Measurements from ENCODE around the gene RBM19.
"Not testable (repeated sequence)": the region's sequence is repeated elsewhere in the genome, so short reads cannot be mapped to it uniquely, and the experiment has no call there.

Gene RBM19

GRCh38 chr12:113930249-113930648 lies 35.9 kb downstream of the RBM19 start:
- no peak for DNase-seq

GRCh38 chr12:113929312-113929989 lies 36.7 kb downstream of the RBM19 start:
- no peak for DNase-seq

DNA sequence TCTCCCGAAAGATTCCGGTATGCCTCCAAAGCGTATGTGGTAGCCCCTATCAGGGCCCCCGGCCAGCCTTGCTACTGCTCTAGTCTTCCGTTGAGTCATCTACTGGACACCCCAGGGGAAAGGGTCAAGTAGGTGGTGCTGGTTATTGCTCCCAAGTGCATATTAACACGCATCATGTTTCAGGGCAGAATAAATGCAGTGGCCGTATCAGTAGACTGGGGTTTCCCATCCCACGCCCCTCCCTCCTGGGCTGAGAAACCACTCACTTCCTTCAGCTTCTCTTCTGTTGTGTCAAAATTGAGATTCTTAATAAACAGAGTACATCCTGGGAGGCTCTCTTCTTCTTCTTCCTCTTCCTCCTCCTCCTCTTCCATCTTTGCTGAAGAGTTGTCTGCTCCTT lies 39.3 kb downstream of the RBM19 start:
- no peak for DNase-seq

DNA sequence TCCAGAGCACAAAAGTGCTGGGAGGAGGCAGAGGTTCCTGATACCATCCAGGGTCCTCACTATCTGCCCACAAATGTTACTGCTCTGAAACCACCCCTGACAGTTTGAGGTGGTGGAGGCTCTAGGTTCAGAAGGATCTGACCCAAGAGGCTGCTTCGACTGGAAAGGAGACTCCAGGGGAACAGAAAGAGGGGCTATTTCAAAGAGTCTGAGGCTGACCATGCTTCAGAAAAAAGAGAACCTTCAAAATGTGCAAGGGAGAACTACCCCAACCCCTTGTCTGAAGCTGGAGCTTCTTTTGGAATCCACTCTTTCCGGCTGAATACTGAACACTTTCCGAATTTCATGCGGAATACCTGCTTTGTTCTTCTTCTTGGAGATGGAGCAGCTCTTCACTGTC lies 41.8 kb downstream of the RBM19 start:
- DNase-seq, result no peak

GRCh38 chr12:113923251-113923650 lies 42.9 kb downstream of the RBM19 start:
- DNase-seq, result no peak

DNA sequence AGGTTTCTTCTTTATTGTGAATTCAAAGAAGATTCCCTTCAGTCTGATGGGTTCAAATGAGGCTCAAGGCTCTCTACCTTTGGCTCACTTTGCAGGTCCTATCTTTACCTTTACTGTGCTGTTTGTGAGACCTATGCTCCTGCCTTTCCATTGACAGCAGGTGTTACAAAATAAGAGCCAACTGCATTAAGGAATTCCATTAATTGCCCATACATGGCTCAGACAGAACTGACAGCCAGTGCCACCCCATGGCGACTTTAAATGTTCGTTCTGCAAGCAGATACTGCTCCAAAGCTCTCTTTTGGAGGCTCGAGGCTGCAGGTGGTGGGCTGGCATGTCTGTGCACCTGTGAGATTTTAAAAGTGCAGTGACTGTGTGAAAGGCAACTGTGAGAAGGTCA lies 44.7 kb downstream of the RBM19 start:
- no peak for DNase-seq

GRCh38 chr12:113919791-113920190 lies 46.3 kb downstream of the RBM19 start:
- no peak for DNase-seq

- no peak for DNase-seq
These were observed 47.8 kb downstream of the RBM19 start for GRCh38 chr12:113918306-113918705.

GRCh38 chr12:113917393-113917792 lies 48.7 kb downstream of the RBM19 start:
- no peak for DNase-seq

GRCh38 chr12:113914806-113915205 lies 51.3 kb downstream of the RBM19 start:
- no peak for DNase-seq

DNA sequence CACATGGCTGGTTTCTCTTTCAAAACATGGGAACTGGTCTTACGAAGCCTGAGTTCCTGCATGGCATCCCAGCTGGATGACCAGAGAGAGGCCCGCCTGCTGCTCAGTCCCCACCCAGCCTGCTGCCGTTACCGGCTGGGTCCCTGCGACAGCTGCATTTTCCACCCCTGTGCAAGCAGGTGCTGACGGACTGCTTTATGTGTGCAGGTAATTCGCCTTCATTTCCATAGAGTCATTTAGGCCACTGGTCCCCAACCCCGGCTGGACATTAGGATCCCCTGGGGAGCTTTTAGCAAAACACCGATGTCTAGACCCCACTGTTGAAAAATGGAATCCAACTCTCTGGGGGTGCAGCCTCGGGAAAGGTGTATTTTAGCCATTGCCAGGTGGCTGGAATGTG lies 51.9 kb downstream of the RBM19 start:
- DNase-seq, result no peak

DNA sequence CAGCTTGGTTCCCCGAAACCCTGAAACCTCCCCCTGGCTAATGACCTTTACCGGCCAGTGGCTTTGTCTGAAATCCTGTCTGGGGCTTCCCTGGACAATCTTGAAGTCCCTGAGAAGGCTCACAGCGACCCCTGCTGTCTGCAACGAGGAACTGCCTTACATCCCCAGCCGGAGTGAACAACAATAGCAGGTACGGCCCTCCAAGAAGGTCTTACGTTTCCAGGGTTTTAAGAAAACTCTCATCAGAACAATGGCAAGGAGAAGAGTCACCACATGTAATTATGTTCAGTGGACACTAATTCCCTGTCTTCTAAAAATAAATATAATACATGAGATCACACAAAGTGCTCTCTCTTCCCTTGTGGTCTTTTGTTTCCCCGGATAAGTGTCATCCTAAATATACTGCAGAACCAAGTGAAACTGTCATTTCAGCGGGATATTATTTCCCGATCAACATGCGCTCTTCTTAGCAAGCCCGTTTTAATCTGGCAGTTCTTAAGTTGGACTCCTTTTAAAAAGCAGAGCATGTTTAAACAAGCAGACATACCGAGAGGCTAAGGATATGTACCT lies 53.3 kb downstream of the RBM19 start:
- DNase-seq, result peak; percentile 83

- DNase-seq, result no peak
These were observed 54.0 kb downstream of the RBM19 start for GRCh38 chr12:113911971-113912759.

GRCh38 chr12:113910751-113911272 lies 55.3 kb downstream of the RBM19 start:
- no peak for DNase-seq

DNA sequence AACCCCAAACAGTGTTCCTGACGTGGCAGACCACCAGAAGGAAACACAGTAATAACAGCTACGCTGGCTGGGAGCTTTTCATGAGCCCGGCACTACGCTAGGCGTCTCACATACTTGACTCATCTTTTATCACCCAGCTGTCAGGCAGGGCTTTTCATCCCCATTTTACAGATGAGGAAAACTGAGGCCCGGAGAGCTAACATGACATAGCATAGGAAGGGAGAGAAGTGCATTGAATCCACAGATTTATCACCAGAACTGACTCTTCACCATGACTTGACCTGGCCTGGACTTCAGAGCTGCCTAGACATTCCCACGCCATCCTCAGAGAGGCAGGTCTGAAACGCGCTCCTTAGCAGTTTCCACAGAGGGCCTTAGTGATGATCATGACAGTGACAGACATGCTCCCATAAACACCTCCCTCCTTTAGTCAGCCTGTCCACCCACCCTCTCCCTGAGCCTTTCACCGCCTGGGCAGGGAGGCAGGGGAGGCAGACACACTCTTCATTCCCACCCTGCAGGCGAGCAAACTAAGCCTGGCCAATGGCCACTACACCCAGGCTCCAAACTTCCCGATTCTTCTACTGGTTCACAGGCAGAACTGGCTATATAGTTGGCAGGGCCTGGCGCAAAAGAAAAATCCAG lies 56.2 kb downstream of the RBM19 start:
- DNase-seq, result no peak

DNA sequence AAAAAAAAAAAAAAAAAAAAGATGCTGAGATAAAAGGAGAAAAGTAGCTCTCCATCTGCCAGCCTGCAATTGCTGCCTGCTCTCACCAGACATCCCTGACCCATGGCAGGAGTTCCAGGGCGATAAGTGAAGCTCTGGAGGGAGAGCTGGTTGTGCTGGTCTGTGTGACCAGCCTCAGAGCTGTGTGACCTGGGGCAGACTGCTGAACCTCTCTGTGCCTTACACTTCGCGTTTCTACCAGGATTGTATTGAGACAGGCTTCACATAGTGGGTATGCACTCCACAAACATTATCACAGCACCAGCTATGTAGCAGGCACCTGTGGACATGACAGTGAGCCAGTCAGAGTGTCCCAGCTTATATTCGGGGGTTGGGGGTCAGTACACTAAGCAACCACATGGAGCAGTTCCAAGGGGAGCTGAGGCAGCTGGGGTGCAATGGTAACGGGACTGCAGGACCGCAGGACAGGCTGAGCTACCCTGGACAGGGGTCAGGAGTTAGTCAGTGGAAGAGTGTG lies 57.5 kb downstream of the RBM19 start:
- no peak for DNase-seq

DNA sequence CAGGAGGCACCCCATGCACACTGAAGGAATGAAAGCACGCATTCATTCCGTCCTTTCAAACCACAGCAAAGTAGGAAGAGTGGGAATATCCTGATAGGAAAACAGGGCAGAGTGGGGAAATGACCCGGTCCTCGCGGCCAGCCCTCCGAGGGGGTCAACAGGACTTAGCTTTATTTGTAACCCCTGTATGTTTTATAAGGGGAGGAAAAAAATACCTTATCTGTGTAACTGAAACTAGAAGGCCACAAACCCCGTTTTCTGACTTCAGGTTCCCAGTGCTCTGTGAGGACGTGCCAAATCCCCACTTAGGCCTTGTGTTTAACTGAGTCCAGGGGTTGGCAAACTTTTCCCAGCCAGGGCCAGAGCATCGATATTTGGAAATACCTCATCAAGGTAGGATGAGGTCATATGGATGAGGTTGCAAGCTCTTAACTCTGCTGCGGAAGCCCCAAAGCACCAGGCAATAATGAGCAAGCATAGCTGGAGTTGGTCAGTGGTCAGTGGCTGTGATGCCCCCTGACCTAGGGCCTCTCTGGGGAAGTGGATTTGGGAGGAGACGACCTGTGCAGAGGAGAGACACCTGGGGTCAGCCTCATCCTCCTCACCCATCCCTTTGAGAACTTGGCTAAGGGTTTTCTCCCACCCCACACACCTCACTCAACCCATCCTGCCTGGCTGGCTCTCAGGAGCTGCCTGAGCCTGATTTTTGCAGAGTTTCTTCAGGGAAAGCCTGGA lies 58.5 kb downstream of the RBM19 start:
- DNase-seq, result no peak

- DNase-seq, result no peak
These were observed 59.5 kb downstream of the RBM19 start for GRCh38 chr12:113906411-113907200.

GRCh38 chr12:113905829-113906228 lies 60.3 kb downstream of the RBM19 start:
- no peak for DNase-seq

DNA sequence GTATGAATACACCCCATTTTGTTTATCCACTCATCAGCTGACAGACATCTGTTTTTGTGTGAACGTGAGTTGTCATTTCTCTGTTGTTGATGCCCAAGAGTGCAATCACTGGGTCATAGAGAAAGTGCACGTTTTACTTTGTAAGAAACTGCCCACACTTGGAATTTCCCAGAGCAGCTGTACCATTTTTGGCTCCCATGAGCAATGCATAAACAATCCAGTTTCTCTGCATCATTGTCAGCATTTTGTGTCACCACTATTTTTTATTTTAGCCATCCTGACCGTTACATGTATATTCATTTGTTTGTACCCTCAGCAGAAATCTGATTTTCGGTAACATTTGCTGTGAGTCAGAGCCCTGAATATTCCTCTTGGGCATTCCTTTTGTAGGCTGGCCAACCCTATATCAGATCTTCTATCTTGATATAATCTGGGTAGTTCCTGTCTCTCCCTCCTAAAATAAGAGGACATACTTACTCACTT lies 62.7 kb downstream of the RBM19 start:
- DNase-seq, result no peak

GRCh38 chr12:113901319-113901718 lies 64.8 kb downstream of the RBM19 start:
- not testable (repeated sequence) for DNase-seq

Data from NCI-H2107 (cell line).